Neutrophil (primary cell): ENCODE measurements around the gene TAOK2.

Experiments used
- H3K27ac ChIP-seq: fragments of 200-600 bp; sonication (generic); 2 replicates; pipeline ENCODE4 v1.5.1; 2016; ENCODE audit warnings: mild to moderate bottlenecking, moderate library complexity
- H3K27me3 ChIP-seq: fragments of 200-600 bp; sonication (generic); 2 replicates; pipeline ENCODE4 v1.6.0; 2016; ENCODE audit warnings: mild to moderate bottlenecking
- H3K36me3 ChIP-seq: fragments of 200-600 bp; sonication (generic); 2 replicates; pipeline ENCODE4 v1.5.1; 2017
- H3K4me1 ChIP-seq, 2 experiments: fragments of 200-600 bp in 1 of 2; sonication (generic) in 1 of 2; 1 replicate in 1 of 2; 2 replicates in 1 of 2; pipeline versions ENCODE4 v1.5.1 to v1.6.1; 2013 to 2016; ENCODE audit warnings: low read depth in 1 of 2, low read length in 1 of 2, mild to moderate bottlenecking in 1 of 2, moderate library complexity in 1 of 2; ENCODE audit not compliant: control insufficient read depth in 1 of 2, insufficient read depth in 1 of 2
- H3K4me3 ChIP-seq, 2 experiments: fragments of 200-600 bp in 1 of 2; sonication (generic) in 1 of 2; 1 replicate in 1 of 2; 2 replicates in 1 of 2; pipeline ENCODE4 v1.5.1; 2013 to 2016; ENCODE audit warnings: low read depth in 1 of 2, low read length in 1 of 2, mild to moderate bottlenecking in 1 of 2, moderate library complexity in 1 of 2
- H3K9me3 ChIP-seq: fragments of 200-600 bp; sonication (generic); 2 replicates; pipeline ENCODE4 v1.5.1; 2016
- CTCF ChIP-seq: fragments of 200-600 bp; sonication (generic); IDR thresholded peaks from 2 replicates; pipeline ENCODE4 v1.5.1; 2016; ENCODE audit warnings: antibody characterized with exemption

Gene TAOK2

GRCh38 chr16:29973384-29974246 lies at the start of gene TAOK2:
TSS of gene TAOK2 (plus strand) at chr16:29973868. CDS start at chr16:29977773, 3,905 bp downstream.
- peak; percentile 55 for TF ChIP-seq CTCF
- peak within 1 kb of the TSS; percentile 96 to 98 for H3K4me3 ChIP-seq
- H3K4me1 ChIP-seq: peaks cover 37 to 38% of the 10 kb centered on the region in 2 experiments
- no peaks in the 10 kb centered on the region for H3K27me3 ChIP-seq
- peak within 1 kb of the TSS; percentile 88 for H3K27ac ChIP-seq
- H3K36me3 ChIP-seq: peaks cover 14% of the 10 kb centered on the region
- H3K9me3 ChIP-seq: no peaks in the 10 kb centered on the region

GRCh38 chr16:29925105-29925756 lies 48.4 kb upstream of the TAOK2 start:
- peak overlapping the region; percentile 83 for H3K27ac ChIP-seq
- H3K9me3 ChIP-seq: no peaks in the 10 kb centered on the region
- peak overlapping the region; percentile 84 to 99 for H3K4me3 ChIP-seq
- H3K36me3 ChIP-seq: peaks cover 34% of the 10 kb centered on the region
- TF ChIP-seq CTCF: no peak
- H3K27me3 ChIP-seq: no peaks in the 10 kb centered on the region
- H3K4me1 ChIP-seq: peaks cover 29 to 32% of the 10 kb centered on the region in 2 experiments

GRCh38 chr16:29925781-29926710 lies 47.6 kb upstream of the TAOK2 start, which contains the start of gene KCTD13:
TSS of gene KCTD13 (minus strand) at chr16:29926226. CDS start at chr16:29926033, 193 bp downstream.
- no peaks in the 10 kb centered on the region for H3K27me3 ChIP-seq
- H3K36me3 ChIP-seq: peaks cover 26% of the 10 kb centered on the region
- H3K27ac ChIP-seq: peak within 1 kb of the TSS; percentile 83
- H3K9me3 ChIP-seq: no peaks in the 10 kb centered on the region
- H3K4me3 ChIP-seq: peak within 1 kb of the TSS; percentile 84 to 99
- peaks cover 29 to 35% of the 10 kb centered on the region in 2 experiments for H3K4me1 ChIP-seq
- TF ChIP-seq CTCF: peak; percentile 25

GRCh38 chr16:29926711-29927052 lies 47.0 kb upstream of the TAOK2 start:
- H3K36me3 ChIP-seq: peaks cover 19% of the 10 kb centered on the region
- peak overlapping the region; percentile 84 to 99 for H3K4me3 ChIP-seq
- peaks cover 29 to 39% of the 10 kb centered on the region in 2 experiments for H3K4me1 ChIP-seq
- no peak for TF ChIP-seq CTCF
- peak overlapping the region; percentile 83 for H3K27ac ChIP-seq
- H3K27me3 ChIP-seq: no peaks in the 10 kb centered on the region
- H3K9me3 ChIP-seq: no peaks in the 10 kb centered on the region
